Measurements from ENCODE around the gene FTH1.

DNA sequence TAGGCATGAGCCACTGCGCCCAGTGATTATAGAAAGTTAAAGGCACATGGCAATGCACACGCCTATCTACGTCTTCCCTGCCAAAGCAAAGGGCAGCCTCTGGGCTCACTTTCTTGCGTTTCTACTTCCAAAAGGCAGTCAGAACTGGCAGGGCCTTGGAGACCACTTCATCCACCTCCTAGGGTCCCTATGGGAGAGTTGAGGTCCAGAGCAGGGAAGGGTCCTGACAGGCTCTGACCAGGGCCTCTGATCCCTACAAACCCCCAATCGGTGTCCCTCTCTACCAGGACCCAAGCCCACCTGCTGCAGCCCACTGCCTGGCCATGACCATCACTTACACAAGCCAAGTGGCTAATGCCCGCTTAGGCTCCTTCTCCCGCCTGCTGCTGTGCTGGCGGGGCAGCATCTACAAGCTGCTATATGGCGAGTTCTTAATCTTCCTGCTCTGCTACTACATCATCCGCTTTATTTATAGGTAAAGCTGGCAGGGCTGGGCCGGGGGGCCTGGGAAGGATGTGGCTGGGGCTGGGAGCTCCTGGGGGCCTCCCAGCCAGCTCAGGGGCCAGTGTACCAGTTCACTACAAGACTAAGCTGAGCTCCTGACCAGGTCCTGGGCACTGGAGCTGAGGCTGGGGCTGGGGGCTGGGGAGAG is 15.8 kb downstream of the FTH1 start:
- TF ChIP-seq EZH2 (IDR thresholded peaks at IDR 0.05; ENCODE audit: low read depth, low read length, severe bottlenecking) (no peak), BACH1 (IDR thresholded peaks at IDR 0.05; ENCODE audit: low read length) (no peak), TCF12 (IDR thresholded peaks at IDR 0.05; ENCODE audit: low read depth, low read length) (no peak), SIRT6 (IDR thresholded peaks at IDR 0.05; ENCODE audit: low read length) (no peak), POLR2AphosphoS5 (IDR thresholded peaks at IDR 0.05; ENCODE audit: low read depth, low read length) (no peak), BRCA1 (IDR thresholded peaks at IDR 0.05; ENCODE audit: low read depth, low read length) (no peak), EP300 (IDR thresholded peaks at IDR 0.05; ENCODE audit: borderline replicate concordance in 1 of 2, low read depth in 2 of 2, low read length in 2 of 2) (no peak)
- TF ChIP-seq, protein P1, sequence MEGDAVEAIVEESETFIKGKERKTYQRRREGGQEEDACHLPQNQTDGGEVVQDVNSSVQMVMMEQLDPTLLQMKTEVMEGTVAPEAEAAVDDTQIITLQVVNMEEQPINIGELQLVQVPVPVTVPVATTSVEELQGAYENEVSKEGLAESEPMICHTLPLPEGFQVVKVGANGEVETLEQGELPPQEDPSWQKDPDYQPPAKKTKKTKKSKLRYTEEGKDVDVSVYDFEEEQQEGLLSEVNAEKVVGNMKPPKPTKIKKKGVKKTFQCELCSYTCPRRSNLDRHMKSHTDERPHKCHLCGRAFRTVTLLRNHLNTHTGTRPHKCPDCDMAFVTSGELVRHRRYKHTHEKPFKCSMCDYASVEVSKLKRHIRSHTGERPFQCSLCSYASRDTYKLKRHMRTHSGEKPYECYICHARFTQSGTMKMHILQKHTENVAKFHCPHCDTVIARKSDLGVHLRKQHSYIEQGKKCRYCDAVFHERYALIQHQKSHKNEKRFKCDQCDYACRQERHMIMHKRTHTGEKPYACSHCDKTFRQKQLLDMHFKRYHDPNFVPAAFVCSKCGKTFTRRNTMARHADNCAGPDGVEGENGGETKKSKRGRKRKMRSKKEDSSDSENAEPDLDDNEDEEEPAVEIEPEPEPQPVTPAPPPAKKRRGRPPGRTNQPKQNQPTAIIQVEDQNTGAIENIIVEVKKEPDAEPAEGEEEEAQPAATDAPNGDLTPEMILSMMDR (IDR thresholded peaks at IDR 0.05; ENCODE audit: control extremely low read depth in 1 of 3, insufficient read depth in 1 of 3, low read depth in 1 of 3, low read length in 3 of 3), result no peak

All from H1 (cell line).